Dermis blood vessel endothelial cell (primary cell): Measurements from ENCODE around the gene HS3ST1. TPM values are rescaled to one million over a fixed set of nuclear protein-coding genes. Genes with fewer than 3 reads are reported as not detected.
A peak's percentile ranks its signal among the peaks of the same experiment; 100 is the strongest.
"Not testable (repeated sequence)": the region's sequence is repeated elsewhere in the genome, so short reads cannot be mapped to it uniquely, and the experiment has no call there.

Experiments used
- DNase-seq: peaks from one replicate; pipeline ENCODE4 v3.0.0; 2010
- total RNA-seq: library from RNA; depleted of rRNA; stranded (reverse); fragments of >200 nt; gene quantifications from 2 replicates; pipeline ENCODE4 v1.2.3, GENCODE V29; 2014

Gene HS3ST1
- total RNA-seq, 1 donor from 2014 or later, result 0.17 TPM

DNA sequence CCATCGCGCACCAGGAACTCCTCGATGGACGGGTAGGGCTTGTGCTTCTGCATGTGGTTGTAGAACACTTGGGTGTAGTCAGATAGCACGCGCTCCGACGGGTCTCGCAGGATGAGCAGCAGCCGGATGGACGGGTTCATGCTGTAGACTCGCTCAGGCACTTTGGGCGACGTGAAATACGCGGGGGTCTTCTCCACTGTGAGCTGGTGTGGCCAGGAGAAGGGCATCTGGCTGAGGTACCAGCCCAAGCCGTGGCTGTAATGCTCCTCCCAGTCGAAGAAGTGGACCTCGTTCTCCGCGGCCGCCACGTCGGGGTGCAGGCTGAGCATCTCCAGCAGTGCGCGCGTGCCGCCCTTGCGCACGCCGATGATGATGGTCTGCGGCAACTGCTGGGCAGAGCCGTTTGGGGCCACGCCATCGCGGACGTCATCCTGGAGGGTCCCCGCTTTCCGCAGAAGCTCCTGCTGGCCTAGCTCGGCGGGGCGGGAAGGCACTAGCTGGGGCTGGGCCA is 29.2 kb downstream of the HS3ST1 start:
- DNase-seq, result no peak

DNA sequence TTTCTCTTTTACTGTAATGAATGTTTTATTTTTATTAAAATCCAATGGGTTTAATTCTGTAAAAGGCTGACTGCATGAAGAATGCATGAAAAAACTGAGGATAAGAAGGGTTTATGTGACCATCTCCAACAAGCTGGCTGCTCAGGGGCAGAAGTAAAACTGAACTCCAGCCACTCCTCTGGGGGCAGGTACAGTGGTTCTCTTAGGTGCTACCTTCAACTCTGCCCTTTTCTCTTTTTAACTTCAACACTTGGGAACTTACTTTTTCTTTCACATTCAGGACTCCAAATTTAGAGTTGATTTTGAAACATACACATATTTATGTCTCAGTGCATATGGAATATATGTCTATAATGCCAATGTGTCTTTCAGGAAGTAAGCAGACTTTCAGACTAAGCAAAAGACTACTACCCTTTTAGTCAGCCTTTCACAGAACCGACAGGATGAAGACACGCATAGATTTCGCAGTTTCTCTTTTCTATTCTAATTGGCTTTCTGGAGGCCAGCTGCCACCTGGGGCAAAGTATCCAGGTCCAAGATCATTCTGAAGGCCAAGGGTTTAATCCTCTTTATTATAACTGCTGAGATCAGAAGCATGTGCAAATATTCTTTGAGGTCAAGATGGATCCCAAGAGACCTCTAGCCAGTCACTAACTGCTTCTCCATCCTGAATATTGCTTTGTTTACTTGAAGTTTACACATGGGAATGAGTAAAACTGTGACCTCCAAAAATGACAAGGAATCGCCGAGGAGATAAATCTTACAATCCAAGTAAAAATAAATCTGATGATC is 30.7 kb downstream of the HS3ST1 start:
- DNase-seq, result no peak

DNA sequence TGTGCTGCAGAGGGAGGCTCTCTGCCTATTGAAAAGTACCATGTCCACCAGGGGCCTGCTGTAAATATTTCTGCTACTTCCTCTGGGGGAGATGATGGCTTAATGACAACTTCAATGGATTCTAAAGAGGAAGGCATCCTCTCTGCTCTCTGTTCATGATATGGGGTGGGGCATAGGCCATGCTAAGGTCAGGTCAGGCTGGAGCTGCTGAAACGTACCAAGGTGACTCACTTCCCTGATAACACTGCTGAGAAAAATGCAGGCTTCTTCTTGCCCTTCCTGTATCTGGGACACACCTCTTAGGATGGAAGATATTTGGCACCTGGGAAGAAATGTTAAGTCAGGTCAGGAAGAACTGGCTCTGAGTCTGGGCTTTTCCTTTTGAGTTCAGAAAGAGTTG is 31.5 kb downstream of the HS3ST1 start:
- DNase-seq, result peak; percentile 34

DNA sequence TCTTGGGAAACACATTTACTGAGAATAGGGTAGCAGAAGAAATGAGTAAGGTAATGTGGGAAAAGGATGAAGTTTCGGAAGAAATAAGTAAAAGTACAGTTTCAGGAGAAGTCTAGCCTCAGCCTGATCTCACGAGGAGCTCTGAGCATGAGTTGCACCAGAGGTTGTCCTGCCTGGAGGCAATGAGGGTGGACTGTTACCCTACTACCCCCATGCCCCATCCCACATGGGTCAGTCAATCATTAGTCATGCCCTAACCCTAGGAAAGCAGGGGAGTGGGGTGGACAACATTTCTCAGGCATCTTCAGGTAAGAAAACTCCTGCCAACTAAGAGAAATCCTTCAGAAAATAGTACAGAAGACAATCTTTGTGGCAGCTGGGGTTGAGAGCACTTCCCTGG is 35.1 kb downstream of the HS3ST1 start:
- no peak for DNase-seq

DNA sequence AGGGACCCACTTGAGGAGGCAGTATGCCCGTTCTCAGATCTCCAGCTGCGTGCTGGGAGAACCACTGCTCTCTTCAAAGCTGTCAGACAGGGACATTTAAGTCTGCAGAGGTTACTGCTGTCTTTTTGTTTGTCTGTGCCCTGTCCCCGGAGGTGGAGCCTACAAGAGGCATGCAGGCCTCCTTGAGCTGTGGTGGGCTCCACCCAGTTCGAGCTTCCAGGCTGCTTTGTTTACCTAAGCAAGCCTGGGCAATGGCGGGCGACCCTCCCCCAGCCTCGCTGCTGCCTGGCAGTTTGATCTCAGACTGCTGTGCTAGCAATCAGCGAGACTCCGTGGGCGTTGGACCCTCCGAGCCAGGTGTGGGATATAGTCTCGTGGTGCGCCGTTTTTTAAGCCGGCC is 44.6 kb downstream of the HS3ST1 start:
- DNase-seq, result not testable (repeated sequence)

GRCh38 chr4:11376571-11376970 is 52.1 kb downstream of the HS3ST1 start:
- DNase-seq, result no peak

- DNase-seq, result no peak
Measured at GRCh38 chr4:11376146-11376545, 52.5 kb downstream of the HS3ST1 start.

DNA sequence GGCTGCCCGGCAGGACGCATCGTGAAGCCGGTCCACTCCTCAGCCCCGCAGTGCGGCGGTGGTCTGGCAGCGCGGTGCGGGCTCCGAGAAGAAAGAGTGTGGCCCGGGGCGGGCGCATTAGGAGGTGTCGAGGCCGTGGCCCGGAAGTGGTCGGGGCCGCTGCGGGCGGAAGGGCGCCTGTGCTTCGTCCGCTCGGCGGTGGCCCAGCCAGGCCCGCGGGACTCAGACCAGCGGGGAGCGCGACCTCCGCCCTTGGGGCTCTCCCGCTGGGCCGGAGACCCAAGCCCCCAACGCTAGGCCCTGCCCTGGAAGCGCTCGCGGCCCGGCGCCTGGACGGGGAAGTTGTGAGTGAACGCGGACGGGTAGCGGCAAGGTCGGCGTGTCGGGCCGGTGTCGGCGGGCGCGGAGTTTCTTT is 60.0 kb downstream of the HS3ST1 start:
- DNase-seq, result no peak

DNA sequence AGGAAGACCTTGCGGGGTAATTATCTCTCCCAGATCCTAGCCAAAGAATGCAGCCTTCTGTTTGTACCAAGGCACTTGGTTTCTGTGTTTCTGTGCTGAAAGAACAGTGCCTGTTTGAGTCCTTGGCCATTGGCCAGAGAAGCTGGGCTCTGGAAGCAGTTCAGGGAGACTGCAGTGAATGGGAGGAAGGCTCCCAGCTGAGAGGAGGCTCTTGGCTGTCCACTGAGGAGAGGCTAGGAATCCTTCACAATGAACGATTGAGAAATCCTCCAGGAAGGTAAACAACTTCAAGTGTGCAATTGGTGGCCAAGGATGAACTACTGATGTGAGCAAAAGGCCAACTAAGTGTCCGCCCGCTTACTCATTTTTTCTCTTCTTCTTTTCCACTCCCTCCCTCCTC is 61.3 kb downstream of the HS3ST1 start:
- peak; percentile 39 for DNase-seq

- no peak for DNase-seq
Measured at GRCh38 chr4:11366859-11367258, 61.8 kb downstream of the HS3ST1 start.

GRCh38 chr4:11365039-11365438 is 63.7 kb downstream of the HS3ST1 start:
- no peak for DNase-seq

DNA sequence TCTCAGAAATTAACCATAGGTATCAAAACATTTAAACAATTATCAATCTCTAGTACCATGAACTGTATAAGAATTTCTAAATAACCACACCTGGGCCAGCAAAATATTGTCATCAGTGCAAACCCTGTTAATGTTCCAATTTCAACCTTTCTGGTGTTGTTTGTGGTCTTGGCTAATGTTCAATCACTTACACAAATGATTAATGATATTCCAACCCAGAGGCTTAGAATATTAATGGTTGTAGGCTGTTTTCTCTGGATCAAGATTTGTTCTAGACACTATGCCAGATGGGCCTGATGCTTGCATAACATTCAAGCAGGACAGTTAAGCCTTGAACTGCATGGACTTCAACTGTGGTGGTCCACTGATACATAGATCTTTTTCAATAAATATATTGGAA is 69.1 kb downstream of the HS3ST1 start:
- DNase-seq, result no peak

- no peak for DNase-seq
Measured at GRCh38 chr4:11355226-11355625, 73.5 kb downstream of the HS3ST1 start.

- no peak for DNase-seq
Measured at GRCh38 chr4:11354531-11354930, 74.2 kb downstream of the HS3ST1 start.

GRCh38 chr4:11348449-11349088 is 80.1 kb downstream of the HS3ST1 start:
- no peak for DNase-seq

GRCh38 chr4:11344916-11345315 is 83.8 kb downstream of the HS3ST1 start:
- DNase-seq, result no peak

DNA sequence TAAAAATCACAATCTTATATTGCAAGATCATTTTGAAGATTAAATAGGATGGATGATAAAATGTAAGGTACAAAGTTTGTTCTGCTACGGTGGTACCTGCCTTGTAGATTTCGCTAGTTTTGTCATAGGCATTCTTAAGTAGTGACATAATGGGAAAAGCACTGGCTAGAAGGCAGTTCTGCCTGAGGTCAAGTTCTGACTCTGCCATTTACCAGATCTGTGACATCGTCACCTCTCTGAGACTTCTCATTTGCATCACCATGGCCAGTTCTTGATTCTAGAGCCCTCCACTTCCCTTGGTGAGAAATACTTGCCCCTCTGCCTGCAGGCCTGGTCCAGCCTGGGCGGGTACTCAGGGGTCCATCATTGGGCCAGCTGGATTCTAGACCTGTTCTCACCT is 85.2 kb downstream of the HS3ST1 start:
- no peak for DNase-seq
